ENCODE measurements around the gene AKAP13. TPM values are rescaled to one million over a fixed set of nuclear protein-coding genes. Genes with fewer than 3 reads are reported as not detected.

Gene AKAP13
- polyA plus RNA-seq, 1 experiment: 13.6 TPM

- no peak for TF ChIP-seq CTCF (IDR thresholded peaks at IDR 0.05; ENCODE audit: insufficient read depth, low read depth, low read length)
- no peak overlapping the region for H3K4me3 ChIP-seq (ENCODE audit: low read depth, low read length)
- POLR2A ChIA-PET: no interaction called here
- CTCF ChIA-PET: no interaction called here
- no peak for DNase-seq (ENCODE audit: low read depth)
- no peaks in the 10 kb centered on the region for H3K27me3 ChIP-seq (ENCODE audit: control insufficient read depth, insufficient read depth, low read length)
- H3K36me3 ChIP-seq (ENCODE audit: control insufficient read depth, insufficient read depth, low read length): no peaks in the 10 kb centered on the region; the same call in 1 of the 2 replicates
Observed at GRCh38 chr15:85554852-85555521, 174.6 kb downstream of the AKAP13 start.

DNA sequence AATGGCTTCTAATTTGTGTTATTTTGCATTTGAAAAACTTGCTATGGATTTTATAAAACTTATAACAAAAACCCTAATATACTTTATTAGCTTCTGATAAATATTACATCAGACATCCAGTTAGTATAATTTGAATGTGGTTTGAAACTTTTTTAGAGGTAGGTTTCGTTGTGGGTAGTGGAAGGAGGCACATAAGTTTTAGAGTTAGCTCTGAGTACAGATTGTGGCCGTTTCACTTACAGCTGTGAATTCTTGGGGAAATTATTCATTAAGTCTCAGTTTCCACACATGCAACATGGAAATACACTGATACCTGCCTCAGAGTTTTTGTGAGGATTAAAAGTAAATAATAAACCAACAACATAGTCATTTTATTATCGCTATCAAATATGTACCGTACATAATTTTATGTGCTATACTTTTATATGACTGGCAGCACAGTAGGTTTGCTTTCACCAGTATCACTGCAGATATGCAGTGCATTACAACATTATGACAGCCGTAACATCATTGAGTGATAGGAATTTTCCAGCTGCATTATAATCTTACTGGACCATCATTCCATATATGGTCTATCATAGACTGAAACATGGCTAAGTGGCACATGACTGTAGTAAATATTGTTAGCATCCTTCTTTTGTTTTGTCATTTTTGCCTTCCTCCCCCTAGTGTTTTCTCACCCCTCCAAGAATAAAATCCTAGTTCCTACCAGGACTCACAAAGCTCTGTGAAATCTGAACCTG lies 175.6 kb downstream of the AKAP13 start:
- CTCF ChIA-PET: interaction anchor here (1.5 to 1.6 kb wide), 2 partner anchors 14 to 259 kb away, joined by 4 to 5 read pairs; no protein-coding TSS in a partner anchor
- POLR2A ChIA-PET: no interaction called here
- Histone ChIP-seq H3K36me3 (ENCODE audit: control insufficient read depth, insufficient read depth, low read length) (no peaks in the 10 kb centered on the region; the same call in 1 of the 2 replicates), H3K4me3 (ENCODE audit: low read depth, low read length) (no peak overlapping the region), H3K27me3 (ENCODE audit: control insufficient read depth, insufficient read depth, low read length) (no peaks in the 10 kb centered on the region)
- TF ChIP-seq CTCF (IDR thresholded peaks at IDR 0.05; ENCODE audit: insufficient read depth, low read depth, low read length): no peak
- no peak for DNase-seq (ENCODE audit: low read depth)

DNA sequence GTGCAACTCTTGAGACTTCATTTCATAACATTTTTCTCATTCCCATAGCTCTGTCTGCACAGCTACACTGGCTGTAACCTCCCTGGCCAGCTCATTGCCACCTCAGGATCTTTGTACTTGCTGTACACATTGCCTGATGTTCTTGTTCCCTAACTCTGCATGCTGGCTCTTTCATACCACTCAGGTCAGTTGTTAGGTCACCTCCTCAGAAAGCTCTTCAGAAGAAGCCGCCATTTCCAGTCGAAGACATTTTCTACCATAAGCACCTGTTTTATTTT lies 176.2 kb downstream of the AKAP13 start:
- no peaks in the 10 kb centered on the region; the same call in 1 of the 2 replicates for H3K36me3 ChIP-seq (ENCODE audit: control insufficient read depth, insufficient read depth, low read length)
- POLR2A ChIA-PET: no interaction called here
- CTCF ChIA-PET: interaction anchor here (1.5 to 1.6 kb wide), 2 partner anchors 15 to 260 kb away, joined by 4 to 5 read pairs; no protein-coding TSS in a partner anchor
- no peaks in the 10 kb centered on the region for H3K27me3 ChIP-seq (ENCODE audit: control insufficient read depth, insufficient read depth, low read length)
- no peak for DNase-seq (ENCODE audit: low read depth)
- TF ChIP-seq CTCF (IDR thresholded peaks at IDR 0.05; ENCODE audit: insufficient read depth, low read depth, low read length): no peak
- H3K4me3 ChIP-seq (ENCODE audit: low read depth, low read length): no peak overlapping the region

DNA sequence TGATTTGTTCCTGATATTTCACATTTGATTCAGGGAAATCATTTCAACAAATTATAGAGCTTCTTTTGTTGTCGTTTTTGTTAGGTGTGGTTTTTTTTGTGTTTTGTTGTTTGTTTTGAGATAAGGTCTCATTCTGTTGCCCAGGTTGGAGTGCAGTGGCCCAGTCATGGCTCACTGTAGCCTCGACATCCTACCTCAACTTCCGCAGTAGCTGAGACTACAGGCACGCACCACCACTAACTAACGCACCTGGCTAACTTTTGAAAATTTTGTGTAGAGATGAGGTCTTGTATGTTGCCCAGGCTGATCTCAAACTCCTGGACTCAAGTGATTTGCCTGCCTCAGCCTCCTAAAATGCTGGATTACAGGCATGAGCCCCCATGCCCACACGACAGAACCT lies 177.0 kb downstream of the AKAP13 start:
- H3K27me3 ChIP-seq (ENCODE audit: control insufficient read depth, insufficient read depth, low read length): no peaks in the 10 kb centered on the region
- ChIA-PET POLR2A (no interaction called here), CTCF (interaction anchor here (1.6 kb wide), 1 partner anchor 261 kb away, joined by 5 read pairs; no protein-coding TSS in a partner anchor)
- no peaks in the 10 kb centered on the region; the same call in 1 of the 2 replicates for H3K36me3 ChIP-seq (ENCODE audit: control insufficient read depth, insufficient read depth, low read length)
- no peak for TF ChIP-seq CTCF (IDR thresholded peaks at IDR 0.05; ENCODE audit: insufficient read depth, low read depth, low read length)
- H3K4me3 ChIP-seq (ENCODE audit: low read depth, low read length): no peak overlapping the region
- DNase-seq (ENCODE audit: low read depth): no peak

- Histone ChIP-seq H3K4me3 (ENCODE audit: low read depth, low read length) (no peak overlapping the region), H3K36me3 (ENCODE audit: control insufficient read depth, insufficient read depth, low read length) (no peaks in the 10 kb centered on the region), H3K27me3 (ENCODE audit: control insufficient read depth, insufficient read depth, low read length) (no peaks in the 10 kb centered on the region)
- TF ChIP-seq CTCF (IDR thresholded peaks at IDR 0.05; ENCODE audit: insufficient read depth, low read depth, low read length): no peak
- POLR2A ChIA-PET: no interaction called here
- no peak for DNase-seq (ENCODE audit: low read depth)
- CTCF ChIA-PET: no interaction called here
Observed at GRCh38 chr15:85558848-85559247, 178.4 kb downstream of the AKAP13 start.

Measured in BJ (cell line).